Endodermal cell (in vitro differentiated cells): ENCODE results near the gene CALU. TPM values are rescaled to one million over a fixed set of nuclear protein-coding genes. Genes with fewer than 3 reads are reported as not detected.

ENCODE experiments used
- DNase-seq: peaks from one replicate; pipeline ENCODE4 v3.0.0-alpha.2; 2017
- H3K27ac ChIP-seq: 2 replicates; pipeline ENCODE4 v1.5.1; 2013; ENCODE audit warnings: mild to moderate bottlenecking, low read depth, low read length, moderate library complexity
- H3K27me3 ChIP-seq: 2 replicates; pipeline ENCODE4 v1.6.1; 2013; ENCODE audit warnings: mild to moderate bottlenecking, low read length, moderate library complexity; ENCODE audit not compliant: insufficient read depth, control insufficient read depth, poor library complexity, severe bottlenecking
- H3K36me3 ChIP-seq: 2 replicates; pipeline ENCODE4 v1.7.0; 2013; ENCODE audit warnings: mild to moderate bottlenecking, low read length, moderate library complexity; ENCODE audit not compliant: control insufficient read depth, insufficient read depth
- H3K4me1 ChIP-seq: one replicate; pipeline ENCODE4 v1.7.0; 2013; ENCODE audit warnings: low read length; ENCODE audit not compliant: control insufficient read depth, insufficient read depth
- H3K4me3 ChIP-seq: 2 replicates; pipeline ENCODE4 v1.5.1; 2013; ENCODE audit warnings: mild to moderate bottlenecking, low read length, moderate library complexity
- H3K9ac ChIP-seq: 2 replicates; pipeline ENCODE4 v1.6.1; 2013; ENCODE audit warnings: mild to moderate bottlenecking, low read length, moderate library complexity; ENCODE audit not compliant: poor library complexity, severe bottlenecking; ENCODE audit errors: extremely low read depth
- H3K9me3 ChIP-seq: 2 replicates; pipeline ENCODE4 v1.6.1; 2013; ENCODE audit warnings: mild to moderate bottlenecking, low read length, moderate library complexity; ENCODE audit not compliant: control insufficient read depth
- H3K27ac Mint-ChIP-seq: 2 replicates; pipeline ENCODE4 v1.8.0; 2020; ENCODE audit warnings: mixed read lengths
- H3K27me3 Mint-ChIP-seq: 2 replicates; pipeline ENCODE4 v1.8.0; 2021; ENCODE audit warnings: mild to moderate bottlenecking, mixed read lengths; ENCODE audit not compliant: insufficient read depth
- H3K36me3 Mint-ChIP-seq: 2 replicates; pipeline ENCODE4 v1.8.0; 2020; ENCODE audit warnings: low read depth, mixed read lengths
- H3K4me1 Mint-ChIP-seq: 2 replicates; pipeline ENCODE4 v1.8.0; 2020; ENCODE audit warnings: mixed read lengths
- H3K4me3 Mint-ChIP-seq: 2 replicates; pipeline ENCODE4 v1.8.0; 2020; ENCODE audit warnings: mild to moderate bottlenecking, moderate library complexity, mixed read lengths
- H3K9me3 Mint-ChIP-seq: 2 replicates; pipeline ENCODE4 v1.8.0; 2020; ENCODE audit warnings: mild to moderate bottlenecking, mixed read lengths
- WGBS, 2 experiments: methylation state at CpG; one replicate each; pipeline versions ENCODE4 v1.1.5 to v1.1.7; 2013; ENCODE audit warnings: missing lambda C conversion rate in 2 of 2, mixed read lengths in 1 of 2; ENCODE audit not compliant: insufficient coverage in 1 of 2, insufficient read length in 1 of 2; 5-methylcytosine and 5-hydroxymethylcytosine counted together
- total RNA-seq, 2 donors: library from RNA; stranded (reverse); fragmentation: NEBNext Ultra II Directional in 1 of 2; extraction: Animal tissue kit (Norgen Biotek cat#: 25700) in 1 of 2; gene quantifications; 2 replicates in 1 of 2; 3 replicates in 1 of 2; pipeline ENCODE4 v1.2.1, GENCODE V29; 2021
- TF ChIP-seq, protein P1 (sequence below): fragments of 200-600 bp; sonication (generic); conservative IDR thresholded peaks from 2 replicates; pipeline ENCODE4 v1.5.0; 2021; ENCODE audit warnings: antibody characterized with exemption, mild to moderate bottlenecking

Gene CALU
- total RNA-seq, 2 donors from 2014 or later: 160 to 186 TPM

- H3K27me3 ChIP-seq: no peaks in the 10 kb centered on the region
- WGBS, 2 experiments: 89 to 96% methylated on average over 6 to 8 of the region's 8 CpGs
- no peak overlapping the region for H3K4me3 ChIP-seq
- Mint-ChIP-seq H3K4me3 (no peak overlapping the region), H3K9me3 (no peaks in the 10 kb centered on the region), H3K36me3 (peaks cover 35% of the 10 kb centered on the region), H3K27me3 (no peaks in the 10 kb centered on the region), H3K4me1 (no peaks in the 10 kb centered on the region), H3K27ac (no peak overlapping the region)
- H3K27ac ChIP-seq: no peak overlapping the region
- no peak for DNase-seq
- H3K4me1 ChIP-seq: peaks cover 2% of the 10 kb centered on the region
- TF ChIP-seq, protein P1, sequence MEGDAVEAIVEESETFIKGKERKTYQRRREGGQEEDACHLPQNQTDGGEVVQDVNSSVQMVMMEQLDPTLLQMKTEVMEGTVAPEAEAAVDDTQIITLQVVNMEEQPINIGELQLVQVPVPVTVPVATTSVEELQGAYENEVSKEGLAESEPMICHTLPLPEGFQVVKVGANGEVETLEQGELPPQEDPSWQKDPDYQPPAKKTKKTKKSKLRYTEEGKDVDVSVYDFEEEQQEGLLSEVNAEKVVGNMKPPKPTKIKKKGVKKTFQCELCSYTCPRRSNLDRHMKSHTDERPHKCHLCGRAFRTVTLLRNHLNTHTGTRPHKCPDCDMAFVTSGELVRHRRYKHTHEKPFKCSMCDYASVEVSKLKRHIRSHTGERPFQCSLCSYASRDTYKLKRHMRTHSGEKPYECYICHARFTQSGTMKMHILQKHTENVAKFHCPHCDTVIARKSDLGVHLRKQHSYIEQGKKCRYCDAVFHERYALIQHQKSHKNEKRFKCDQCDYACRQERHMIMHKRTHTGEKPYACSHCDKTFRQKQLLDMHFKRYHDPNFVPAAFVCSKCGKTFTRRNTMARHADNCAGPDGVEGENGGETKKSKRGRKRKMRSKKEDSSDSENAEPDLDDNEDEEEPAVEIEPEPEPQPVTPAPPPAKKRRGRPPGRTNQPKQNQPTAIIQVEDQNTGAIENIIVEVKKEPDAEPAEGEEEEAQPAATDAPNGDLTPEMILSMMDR: no peak
- no peaks in the 10 kb centered on the region for H3K9me3 ChIP-seq
- H3K36me3 ChIP-seq: peaks cover 13% of the 10 kb centered on the region
- no peak overlapping the region for H3K9ac ChIP-seq
These were observed 68.0 kb downstream of the CALU start for GRCh38 chr7:128807191-128807590.

GRCh38 chr7:128809363-128809762 lies 70.2 kb downstream of the CALU start:
- no peaks in the 10 kb centered on the region for H3K27me3 ChIP-seq
- 87% methylated on average over 2 of the region's 3 CpGs; no CpG with 5 or more reads in 1 of the 2 experiments for WGBS, 2 experiments
- no peaks in the 10 kb centered on the region for H3K4me1 Mint-ChIP-seq

GRCh38 chr7:128810473-128810872 lies 71.3 kb downstream of the CALU start:
- H3K9me3 Mint-ChIP-seq: no peaks in the 10 kb centered on the region
- H3K9me3 ChIP-seq: no peaks in the 10 kb centered on the region

More at GRCh38 chr7:128809363-128809762, 70.2 kb downstream of the CALU start:
- H3K9me3 Mint-ChIP-seq: no peaks in the 10 kb centered on the region
- no peak overlapping the region for H3K27ac Mint-ChIP-seq
- TF ChIP-seq, protein P1: no peak
- H3K9ac ChIP-seq: no peak overlapping the region
- peaks cover 13% of the 10 kb centered on the region for H3K36me3 ChIP-seq
- no peak overlapping the region for H3K4me3 Mint-ChIP-seq
- no peaks in the 10 kb centered on the region for H3K9me3 ChIP-seq
- peaks cover 12% of the 10 kb centered on the region for H3K4me1 ChIP-seq
- H3K36me3 Mint-ChIP-seq: peaks cover 31% of the 10 kb centered on the region
- no peak for DNase-seq
- no peak overlapping the region for H3K27ac ChIP-seq
- no peak overlapping the region for H3K4me3 ChIP-seq
- H3K27me3 Mint-ChIP-seq: no peaks in the 10 kb centered on the region

More at GRCh38 chr7:128810473-128810872, 71.3 kb downstream of the CALU start:
- Histone ChIP-seq H3K36me3 (peaks cover 13% of the 10 kb centered on the region), H3K4me3 (no peak overlapping the region), H3K27me3 (no peaks in the 10 kb centered on the region), H3K27ac (no peak overlapping the region), H3K4me1 (peaks cover 12% of the 10 kb centered on the region), H3K9ac (no peak overlapping the region)
- Mint-ChIP-seq H3K4me1 (no peaks in the 10 kb centered on the region), H3K4me3 (no peak overlapping the region), H3K36me3 (peaks cover 21% of the 10 kb centered on the region), H3K27ac (no peak overlapping the region), H3K27me3 (no peaks in the 10 kb centered on the region)
- no peak for DNase-seq
- TF ChIP-seq, protein P1: no peak
- 93 to 100% methylated on average over 2 of the region's 2 CpGs for WGBS, 2 experiments
